WERI-Rb-1 (cell line): ENCODE measurements around the gene NOP58.

Experiments
- DNase-seq: peaks from one replicate; pipeline ENCODE4 v3.0.0-alpha.2; 2020
- H3K27ac ChIP-seq: fragments of 250-450 bp; sonication (Bioruptor Pico); 2 replicates; pipeline ENCODE4 v1.5.1; 2020; ENCODE audit warnings: mild to moderate bottlenecking, moderate library complexity
- H3K27me3 ChIP-seq: fragments of 250-450 bp; sonication (Bioruptor Pico); 2 replicates; pipeline ENCODE4 v1.5.1; 2021; ENCODE audit warnings: mild to moderate bottlenecking, low read depth, moderate library complexity; ENCODE audit not compliant: insufficient read depth, severe bottlenecking
- H3K36me3 ChIP-seq: fragments of 250-450 bp; sonication (Bioruptor Pico); 2 replicates; pipeline ENCODE4 v1.5.1; 2020; ENCODE audit warnings: mild to moderate bottlenecking, moderate library complexity
- H3K4me3 ChIP-seq: 2 replicates; pipeline ENCODE4 v1.5.1; 2011; ENCODE audit warnings: low read depth, mild to moderate bottlenecking, control low read depth, low read length
- H3K9me3 ChIP-seq: fragments of 250-450 bp; sonication (Bioruptor Pico); 2 replicates; pipeline ENCODE4 v1.5.1; 2021; ENCODE audit warnings: mild to moderate bottlenecking, moderate library complexity; ENCODE audit not compliant: severe bottlenecking
- CTCF ChIP-seq: IDR thresholded peaks from 2 replicates; pipeline ENCODE4 v1.5.1; 2011; ENCODE audit warnings: low read depth, mild to moderate bottlenecking, control low read depth, inconsistent platforms, low read length

Gene NOP58

GRCh38 chr2:202278036-202278760, 12.6 kb downstream of the NOP58 start:
- Histone ChIP-seq H3K36me3 (peaks cover 77% of the 10 kb centered on the region), H3K9me3 (no peaks in the 10 kb centered on the region), H3K27me3 (no peaks in the 10 kb centered on the region), H3K27ac (no peak overlapping the region), H3K4me3 (no peak overlapping the region)
- TF ChIP-seq CTCF = no peak
- no peak for DNase-seq

GRCh38 chr2:202278944-202279343, 13.4 kb downstream of the NOP58 start:
- DNase-seq = no peak

GRCh38 chr2:202286595-202286994, 21.0 kb downstream of the NOP58 start:
- no peak for DNase-seq
- no peak overlapping the region for H3K4me3 ChIP-seq
- H3K36me3 ChIP-seq = peaks cover 90% of the 10 kb centered on the region
- H3K27ac ChIP-seq = no peak overlapping the region
- H3K27me3 ChIP-seq = no peaks in the 10 kb centered on the region
- TF ChIP-seq CTCF = no peak
- no peaks in the 10 kb centered on the region for H3K9me3 ChIP-seq

More at GRCh38 chr2:202278944-202279343, 13.4 kb downstream of the NOP58 start:
- Histone ChIP-seq H3K27ac (no peak overlapping the region), H3K9me3 (no peaks in the 10 kb centered on the region), H3K36me3 (peaks cover 84% of the 10 kb centered on the region), H3K27me3 (no peaks in the 10 kb centered on the region), H3K4me3 (no peak overlapping the region)
- TF ChIP-seq CTCF = peak; percentile 57

- DNase-seq = no peak
- Histone ChIP-seq H3K9me3 (no peaks in the 10 kb centered on the region), H3K36me3 (peaks cover 86% of the 10 kb centered on the region), H3K4me3 (no peak overlapping the region), H3K27me3 (no peaks in the 10 kb centered on the region), H3K27ac (no peak overlapping the region)
- TF ChIP-seq CTCF = no peak
Observed at GRCh38 chr2:202289394-202290204, 24.0 kb downstream of the NOP58 start.

- H3K9me3 ChIP-seq = no peaks in the 10 kb centered on the region
- H3K36me3 ChIP-seq = peaks cover 82% of the 10 kb centered on the region
- no peak for DNase-seq
- no peak for TF ChIP-seq CTCF
- no peak overlapping the region for H3K4me3 ChIP-seq
- no peak overlapping the region for H3K27ac ChIP-seq
- H3K27me3 ChIP-seq = no peaks in the 10 kb centered on the region
Observed at GRCh38 chr2:202290316-202290715, 24.8 kb downstream of the NOP58 start.
